ENCODE data around the gene CYSLTR2. TPM values are rescaled to one million over a fixed set of nuclear protein-coding genes. Genes with fewer than 3 reads are reported as not detected.

CYSLTR2 gene
- total and polyA plus RNA-seq, 2 of the 8 experiments (the other 6 are each of a cell fraction or from before 2014, with no cell fraction given), result not detected

DNA sequence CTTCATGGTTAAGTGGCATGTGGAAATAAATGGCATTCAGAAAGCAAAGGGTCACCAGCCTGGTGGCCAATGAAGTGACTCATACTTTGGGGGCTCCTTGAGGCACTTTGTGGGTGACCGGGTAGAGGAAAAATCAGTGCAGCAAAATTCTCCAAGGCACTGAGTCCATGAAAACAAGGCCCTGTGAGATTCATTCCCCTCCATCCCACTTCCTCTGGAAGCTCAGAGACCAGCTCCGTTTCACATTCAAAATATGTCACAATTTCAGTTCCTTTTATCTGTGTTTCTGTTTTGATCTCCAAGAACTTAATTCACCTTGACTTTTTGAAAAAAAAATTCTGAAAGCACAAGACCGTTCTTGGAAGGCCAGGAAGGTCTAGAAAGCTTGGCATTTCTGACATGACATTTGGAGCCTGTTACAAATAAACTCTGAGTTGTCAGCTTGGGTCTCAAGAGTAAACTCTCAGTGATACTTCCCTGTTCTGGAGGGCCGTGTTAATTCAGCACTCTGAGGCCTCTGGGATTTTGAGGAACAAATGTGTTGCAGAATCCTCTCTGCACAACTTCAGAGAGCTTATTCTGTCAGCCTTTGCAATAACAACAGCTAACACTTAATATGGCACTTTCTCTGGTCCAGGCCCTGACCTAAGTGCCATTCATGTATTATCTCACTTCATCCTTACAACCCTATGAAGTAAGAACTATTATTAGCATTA is 6.8 kb downstream of the CYSLTR2 start:
- H3K9ac ChIP-seq (replicated peaks in 1 of 4; ENCODE audit: extremely low read depth in 1 of 4, low read depth in 3 of 4, low read length in 3 of 4), result no peak overlapping the region
- H2BK120ac ChIP-seq (replicated peaks; ENCODE audit: low read depth, low read length), result no peak overlapping the region
- H2AFZ ChIP-seq (ENCODE audit: low read length), result no peak overlapping the region
- H3K18ac ChIP-seq (ENCODE audit: extremely low read depth, low read length), result no peak overlapping the region
- no peak overlapping the region for H4K91ac ChIP-seq (replicated peaks; ENCODE audit: insufficient read length, low read length)
- H2BK5ac ChIP-seq (ENCODE audit: low read depth, low read length), result no peak overlapping the region
- H3K23me2 ChIP-seq (ENCODE audit: low read depth, low read length), result no peaks in the 10 kb centered on the region
- H4K8ac ChIP-seq (ENCODE audit: extremely low read depth, insufficient read depth, low read length), result no peak overlapping the region
- H4K20me1 ChIP-seq (replicated peaks in 1 of 2; ENCODE audit: control insufficient read depth in 1 of 2, insufficient read depth in 2 of 2, low read length in 2 of 2), result no peaks in the 10 kb centered on the region
- H3K4me1 ChIP-seq (replicated peaks in 1 of 4; ENCODE audit: control insufficient read depth in 3 of 4, insufficient read depth in 4 of 4, low read length in 3 of 4), result no peaks in the 10 kb centered on the region
- no peaks in the 10 kb centered on the region for H3K9me3 ChIP-seq (ENCODE audit: insufficient read depth in 2 of 2, low read depth in 1 of 2, low read length in 1 of 2)
- TF ChIP-seq KDM5A (IDR thresholded peaks at IDR 0.05; ENCODE audit: low read length), result no peak
- WGBS, 2 experiments (ENCODE audit: extremely low coverage in 1 of 2, insufficient coverage in 1 of 2, insufficient read length in 1 of 2, insufficient replicate concordance in 2 of 2, low coverage in 1 of 2, low lambda C conversion rate in 2 of 2, missing lambda C conversion rate in 1 of 2), result 85% methylated on average over 4 of the region's 4 CpGs; no CpG with 5 or more reads in 1 of the 2 experiments
- no peak overlapping the region for H3K14ac ChIP-seq (ENCODE audit: insufficient read length)
- H2AK5ac ChIP-seq (ENCODE audit: low read depth, low read length), result no peak overlapping the region
- no peaks in the 10 kb centered on the region for H3K36me3 ChIP-seq (ENCODE audit: control insufficient read depth in 2 of 4, insufficient read depth in 4 of 4, low read length in 3 of 4)
- no peak overlapping the region for H2BK12ac ChIP-seq (ENCODE audit: low read depth, low read length)
- no peak overlapping the region for H3K27ac ChIP-seq (ENCODE audit: low read depth, low read length)
- H4K5ac ChIP-seq (ENCODE audit: insufficient read length, low read depth, low read length), result no peak overlapping the region
- no peaks in the 10 kb centered on the region for H3K27me3 ChIP-seq (replicated peaks in 1 of 4; ENCODE audit: control insufficient read depth in 3 of 4, extremely low read depth in 1 of 4, insufficient read depth in 3 of 4, low read length in 3 of 4)
- ChIA-PET CTCF (ENCODE audit: partially characterized antibody) (interaction anchor here (0.9 kb wide), 1 partner anchor 50 kb away, joined by 3 read pairs; no protein-coding TSS in a partner anchor), POLR2A (ENCODE audit: partially characterized antibody) (no interaction called here)
- no peak overlapping the region for H3K4me2 ChIP-seq (ENCODE audit: insufficient read depth in 1 of 2, low read depth in 2 of 2, low read length in 2 of 2)
- no peaks in the 10 kb centered on the region for H3K79me2 ChIP-seq (ENCODE audit: control insufficient read depth in 1 of 2, insufficient read depth in 2 of 2, low read length in 2 of 2)
- no peak overlapping the region for H2BK15ac ChIP-seq (ENCODE audit: low read length)
- FAIRE-seq (no peak), DNase-seq (ENCODE audit: low read depth in 1 of 2, low spot score in 2 of 2) (no peak)
- H3K4me3 ChIP-seq (ENCODE audit: extremely low read depth in 1 of 4, insufficient read depth in 2 of 4, low read depth in 3 of 4, low read length in 4 of 4), result no peak overlapping the region
- no peak overlapping the region for H3K4ac ChIP-seq (replicated peaks; ENCODE audit: insufficient read length, low read depth, low read length)
- H3K79me1 ChIP-seq (ENCODE audit: low read depth, low read length), result no peaks in the 10 kb centered on the region
- no peak overlapping the region for H3K23ac ChIP-seq (ENCODE audit: insufficient read length)
- no peak overlapping the region for H2BK20ac ChIP-seq (ENCODE audit: low read length)
- H3K56ac ChIP-seq (replicated peaks; ENCODE audit: insufficient read length, low read depth, low read length), result no peak overlapping the region
